Stimulated activated CD8-positive, alpha-beta memory T cell treated with anti-CD3 and anti-CD28 coated beads, Interleukin-12 subunit alpha, Interleukin-12 subunit beta, amount 100 ng/mL, for 4 hours (primary cell): ENCODE results near the gene SLC28A1.
"Not testable (repeated sequence)": the region's sequence is repeated elsewhere in the genome, so short reads cannot be mapped to it uniquely, and the experiment has no call there.

Source experiments
- DNase-seq: peaks from one replicate; pipeline ENCODE4 v3.0.0-alpha.2; 2020; ENCODE audit warnings: low read depth

SLC28A1 gene

DNA sequence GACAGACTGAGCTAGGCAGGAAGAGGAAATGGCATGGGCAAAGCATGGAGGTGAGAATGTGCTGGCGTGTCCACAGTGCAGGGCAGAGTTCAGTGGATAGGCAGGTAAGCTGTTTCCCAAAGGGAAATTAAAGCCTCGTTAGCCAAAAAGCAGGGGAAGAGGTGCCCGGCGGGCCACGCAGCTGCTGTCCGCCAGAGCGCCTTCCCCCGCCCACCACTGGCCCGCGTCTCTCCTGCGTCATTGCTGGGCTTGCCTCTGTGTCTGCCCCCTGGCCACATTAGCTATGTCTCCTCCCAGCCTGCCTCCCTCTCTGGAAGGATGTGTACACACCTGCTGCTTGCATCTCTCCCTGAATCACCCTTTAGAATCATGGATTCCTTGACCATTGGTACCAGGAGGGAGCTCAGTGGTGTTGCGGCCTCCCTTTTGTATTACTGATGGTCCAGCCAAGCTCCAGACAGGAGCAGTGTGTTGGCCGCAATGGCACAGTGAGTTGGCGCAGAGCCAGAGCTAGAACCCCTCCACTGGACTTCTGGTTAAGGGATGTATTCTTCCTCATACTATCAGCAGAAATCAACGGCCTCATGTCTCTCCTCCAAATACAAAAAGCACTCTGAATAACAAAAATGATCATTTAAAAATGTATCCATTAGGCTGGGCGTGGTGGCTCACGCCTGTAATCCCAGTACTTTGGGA is 26.6 kb downstream of the SLC28A1 start:
- no peak for DNase-seq

DNA sequence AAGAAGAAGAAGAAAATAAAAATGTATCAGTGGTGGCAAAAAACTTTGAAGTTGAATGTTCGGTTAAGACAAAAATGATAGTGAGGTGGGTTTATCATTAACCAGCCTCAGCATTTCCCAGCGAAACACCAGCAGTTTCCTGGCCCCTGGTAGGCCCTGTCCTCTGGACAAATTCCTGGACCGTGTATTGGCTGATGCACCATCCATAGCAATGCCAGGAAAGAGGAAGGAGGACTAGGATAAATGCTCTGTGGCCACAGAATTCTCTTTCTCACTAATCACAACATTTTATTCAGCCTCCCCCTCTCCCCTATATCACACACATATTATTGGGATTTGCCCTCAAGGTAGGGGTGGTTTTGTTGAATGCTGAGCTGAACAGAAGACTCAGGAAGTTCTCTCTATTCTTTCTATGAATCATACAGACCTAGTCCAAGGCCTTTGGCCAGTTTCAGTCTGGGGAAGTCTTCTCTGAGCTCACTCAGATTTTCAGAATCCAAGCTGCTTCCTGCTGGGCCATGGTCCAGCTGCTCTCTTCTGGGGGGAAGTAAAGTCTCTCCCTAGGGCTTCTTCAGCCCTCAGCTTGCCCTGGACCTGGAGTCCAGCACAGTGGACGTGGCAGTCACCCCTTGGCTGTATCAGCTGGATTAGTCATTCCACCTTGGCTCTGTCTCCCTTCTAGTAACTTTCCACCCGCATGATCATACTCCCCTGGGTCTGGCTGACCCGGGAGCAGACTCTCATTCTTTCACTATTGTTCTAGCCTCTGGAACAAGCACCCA is 27.6 kb downstream of the SLC28A1 start:
- no peak for DNase-seq

DNA sequence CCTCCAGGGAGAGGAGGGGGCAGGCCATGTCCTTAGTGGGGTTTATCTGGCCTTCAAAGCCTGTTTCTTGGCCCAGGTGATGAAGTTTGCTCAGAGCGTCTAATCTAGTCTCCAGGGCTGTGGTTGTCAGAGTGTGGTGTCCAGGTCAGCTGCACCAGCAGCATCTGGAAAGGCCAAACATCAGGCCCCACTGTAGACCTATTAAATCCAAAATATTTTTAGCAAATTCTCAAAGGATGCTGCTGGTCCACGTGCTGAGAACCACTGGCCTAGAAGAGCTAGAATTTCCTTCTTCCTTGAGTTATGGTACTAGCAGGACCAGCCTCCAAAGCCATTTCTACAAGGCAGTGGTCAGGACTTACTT is 28.9 kb downstream of the SLC28A1 start:
- DNase-seq, result no peak

DNA sequence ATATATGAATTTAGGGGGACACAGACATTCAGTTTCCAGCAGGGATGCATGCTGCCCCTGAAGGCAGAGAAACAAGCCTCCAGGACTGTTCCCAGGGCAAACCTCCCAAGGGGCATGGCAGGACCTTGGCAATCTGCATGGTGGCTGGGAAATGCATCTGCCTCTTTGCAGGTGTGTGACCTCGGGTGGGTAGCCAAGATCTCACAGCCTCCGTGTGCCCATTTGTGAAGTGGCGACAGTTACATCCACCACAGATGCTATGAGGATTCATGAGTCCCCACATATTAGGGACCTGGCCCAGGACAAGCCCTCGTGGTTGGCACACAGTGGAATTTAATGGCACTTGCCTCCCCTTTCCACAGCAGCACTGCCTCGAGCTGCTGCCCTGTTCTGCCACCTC is 29.9 kb downstream of the SLC28A1 start:
- no peak for DNase-seq

DNA sequence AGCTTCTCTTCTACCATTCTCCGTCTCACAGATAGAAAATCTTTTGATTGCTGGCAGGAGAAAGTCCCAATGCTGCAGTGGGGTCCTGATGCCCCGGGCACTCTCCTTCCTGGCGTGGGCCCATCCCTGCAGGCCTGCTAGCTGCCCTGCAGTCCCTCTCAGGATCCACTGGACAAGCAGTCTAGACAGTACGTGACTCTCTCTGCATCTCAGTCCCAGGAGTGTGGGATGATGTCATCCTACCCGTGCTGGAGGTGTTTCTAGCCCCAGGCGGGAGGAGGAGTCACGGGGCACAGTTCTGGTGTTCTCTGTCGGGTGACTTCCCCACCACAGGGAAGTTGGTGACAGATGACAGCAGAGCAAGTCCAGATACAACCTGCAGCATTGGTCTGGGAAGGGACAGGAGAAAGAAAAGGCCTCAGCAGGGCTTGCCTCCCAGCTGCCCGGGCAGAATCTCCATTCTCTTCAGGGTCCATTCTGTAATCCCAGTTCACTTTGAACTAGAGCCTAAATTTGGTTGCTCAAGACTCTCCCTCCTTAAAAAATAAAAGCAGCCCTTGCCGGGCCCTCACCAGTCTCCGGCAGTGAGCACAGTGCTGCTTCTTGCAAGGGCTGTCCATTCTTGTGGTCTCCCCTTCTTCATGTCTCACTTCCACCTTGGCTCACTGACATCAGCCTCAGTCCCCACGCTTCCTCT is 30.6 kb downstream of the SLC28A1 start:
- DNase-seq, result peak; percentile 9

DNA sequence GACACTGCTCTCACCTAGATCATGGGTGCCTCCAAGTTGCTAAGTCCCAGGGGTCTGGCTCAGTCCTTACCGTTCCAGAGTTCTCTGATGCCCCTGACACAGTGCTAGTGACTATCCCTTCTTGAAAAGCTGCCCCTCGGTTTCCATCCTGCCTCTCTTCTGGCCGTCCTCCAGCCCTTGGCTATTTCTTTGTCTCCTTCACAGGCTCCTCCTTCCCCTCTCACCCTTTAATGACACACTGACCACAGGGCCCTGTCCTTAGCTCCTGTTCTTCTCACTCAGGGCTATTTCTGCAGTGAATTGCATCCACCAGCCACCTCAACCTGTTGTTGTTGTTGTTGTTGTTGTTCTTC is 31.1 kb downstream of the SLC28A1 start:
- DNase-seq, result no peak

DNA sequence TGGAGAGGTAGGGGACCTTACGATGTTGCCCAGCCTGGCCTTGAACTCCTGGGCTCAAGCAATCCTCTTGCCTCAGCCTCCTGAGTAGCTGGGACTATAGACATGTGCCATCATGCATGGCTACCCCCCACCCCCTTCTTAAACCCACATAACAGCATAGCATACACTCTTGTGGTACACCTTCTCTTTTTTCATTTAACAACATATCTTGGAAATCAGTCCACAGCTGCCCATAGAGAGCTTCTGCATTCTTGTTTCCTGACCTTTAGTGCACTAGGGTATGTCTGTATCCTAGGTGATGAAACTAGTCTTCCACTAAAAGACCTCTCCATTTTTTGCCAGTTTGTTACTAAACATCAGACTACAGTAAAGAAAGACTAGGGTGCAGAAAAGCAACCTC is 33.0 kb downstream of the SLC28A1 start:
- DNase-seq, result no peak

DNA sequence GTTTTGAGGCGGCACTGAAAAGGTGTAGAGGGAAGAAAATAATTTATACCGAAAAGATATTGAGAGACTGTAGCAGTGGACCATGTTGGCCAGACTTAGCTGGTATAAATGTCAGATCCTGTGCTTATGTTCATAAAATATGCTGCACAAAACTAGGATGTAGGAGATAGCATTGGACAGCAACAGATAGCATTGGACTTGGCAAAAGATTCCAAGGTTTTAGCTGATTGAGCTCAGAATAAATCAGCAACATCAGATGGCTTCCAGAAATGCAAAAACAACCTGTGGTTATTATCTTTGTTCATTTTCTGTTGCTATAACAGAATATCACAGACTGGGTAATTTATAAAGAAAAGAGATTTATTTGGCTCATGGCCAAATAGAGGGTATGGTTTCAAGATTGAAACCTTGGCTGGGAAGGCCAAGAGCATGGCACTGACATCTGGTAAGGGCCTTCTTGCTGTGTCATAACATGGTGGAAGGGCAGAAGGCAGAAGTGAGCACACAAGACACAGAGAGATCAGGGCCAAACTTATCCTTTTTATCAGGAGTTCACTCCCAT is 34.7 kb downstream of the SLC28A1 start:
- DNase-seq, result no peak

DNA sequence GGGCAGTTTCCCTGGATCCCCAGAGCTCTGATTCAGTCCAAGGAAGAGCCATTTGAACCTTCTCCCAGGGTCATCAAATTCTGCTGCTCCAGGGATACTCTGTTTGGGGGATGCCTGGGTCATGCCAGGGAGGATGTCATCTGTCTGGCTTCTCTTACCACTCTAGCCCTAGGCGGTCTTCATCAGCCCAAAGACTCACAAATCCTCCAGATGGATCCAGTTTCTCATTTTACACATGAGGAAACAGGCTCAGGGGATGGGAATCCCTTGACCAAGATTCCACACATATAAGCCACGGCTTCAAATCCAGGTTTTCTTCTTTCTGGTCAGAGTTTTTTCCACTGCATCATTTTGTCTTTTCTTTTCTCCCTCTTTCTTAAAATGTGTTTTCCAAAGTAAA is 36.7 kb downstream of the SLC28A1 start:
- DNase-seq, result no peak

DNA sequence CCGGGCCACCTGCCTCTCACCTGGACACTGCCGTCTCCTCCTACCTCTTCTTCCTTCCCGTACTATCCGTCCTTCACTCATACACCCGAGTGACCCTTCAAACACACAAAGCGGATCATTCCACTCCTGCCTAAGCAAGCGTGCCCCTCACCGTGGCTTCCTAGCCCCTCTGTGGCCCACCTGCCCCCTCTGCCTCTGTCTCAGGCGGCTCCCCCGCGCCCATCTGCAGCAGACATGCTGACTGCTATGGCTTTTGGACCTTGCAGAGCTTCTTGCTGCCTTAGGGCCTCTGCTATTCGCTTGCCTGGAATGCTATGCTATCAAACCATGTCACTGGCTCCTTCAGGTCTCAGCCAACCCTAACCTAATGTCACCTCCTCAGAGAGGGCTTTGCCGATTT is 38.1 kb downstream of the SLC28A1 start:
- DNase-seq, result no peak

DNA sequence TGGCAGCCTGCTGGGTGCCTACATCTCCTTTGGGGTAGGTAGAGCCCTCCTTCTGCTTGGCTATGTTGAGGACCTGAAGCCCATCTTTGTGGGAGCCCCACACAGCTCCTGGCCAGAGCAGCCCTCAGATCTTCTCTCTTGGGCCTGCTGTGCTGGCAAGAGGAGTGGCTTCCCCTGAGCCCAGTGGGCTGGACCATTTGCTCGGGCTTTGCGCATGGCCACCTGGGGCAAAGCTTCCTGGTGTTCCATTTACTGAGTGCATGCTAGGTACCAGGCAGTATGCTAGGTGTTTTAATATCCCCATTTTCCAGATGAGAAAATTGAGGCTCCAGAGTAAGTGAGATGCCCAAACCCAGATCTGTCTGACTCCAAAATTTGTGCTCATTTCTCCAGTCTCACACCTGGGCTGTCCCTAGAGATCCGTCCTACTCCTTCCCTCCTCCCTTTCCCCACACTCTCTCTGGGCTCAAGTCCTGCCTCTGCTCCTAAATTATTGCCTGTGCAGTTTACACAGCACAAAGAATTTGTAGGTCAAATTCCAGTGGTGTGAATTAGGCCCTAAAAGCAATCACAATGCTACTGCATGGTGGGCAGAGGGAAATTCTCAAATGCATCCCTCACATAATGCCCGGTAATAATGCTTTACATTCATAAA is 39.7 kb downstream of the SLC28A1 start:
- DNase-seq, result no peak

DNA sequence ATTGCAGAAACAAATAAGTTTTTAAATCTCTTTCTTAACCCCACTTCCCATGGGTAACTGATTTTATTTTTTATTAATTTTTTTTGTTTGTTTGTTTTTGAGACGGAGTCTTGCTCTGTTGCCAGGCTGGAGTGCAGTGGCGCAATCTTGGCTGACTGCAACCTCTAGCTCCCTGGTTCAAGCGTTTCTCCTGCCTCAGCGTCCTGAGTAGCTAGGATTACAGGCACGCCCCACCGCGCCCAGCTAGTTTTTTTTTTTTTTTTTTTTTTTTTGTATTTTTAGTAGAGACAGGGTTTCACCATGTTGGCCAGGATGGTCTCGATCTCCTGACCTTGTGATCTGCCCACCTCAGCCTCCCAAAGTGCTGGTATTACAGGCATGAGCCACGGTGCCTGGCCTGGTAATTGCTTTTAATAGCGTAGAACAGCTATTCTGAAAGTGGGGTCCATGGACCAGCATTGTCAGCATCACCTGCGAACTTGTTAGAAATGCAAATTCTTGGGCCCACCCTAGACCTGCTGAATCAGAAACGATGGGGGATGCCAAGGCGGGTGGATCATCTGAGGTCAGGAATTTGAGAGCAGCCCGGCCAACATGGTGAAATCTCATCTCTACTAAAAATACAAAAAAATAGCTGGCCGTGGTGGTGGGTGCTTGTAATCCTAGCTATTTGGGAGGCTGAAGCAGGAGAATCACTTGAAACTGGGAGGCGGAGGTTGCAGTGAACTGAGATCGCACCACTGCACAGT is 40.5 kb downstream of the SLC28A1 start:
- not testable (repeated sequence) for DNase-seq

DNA sequence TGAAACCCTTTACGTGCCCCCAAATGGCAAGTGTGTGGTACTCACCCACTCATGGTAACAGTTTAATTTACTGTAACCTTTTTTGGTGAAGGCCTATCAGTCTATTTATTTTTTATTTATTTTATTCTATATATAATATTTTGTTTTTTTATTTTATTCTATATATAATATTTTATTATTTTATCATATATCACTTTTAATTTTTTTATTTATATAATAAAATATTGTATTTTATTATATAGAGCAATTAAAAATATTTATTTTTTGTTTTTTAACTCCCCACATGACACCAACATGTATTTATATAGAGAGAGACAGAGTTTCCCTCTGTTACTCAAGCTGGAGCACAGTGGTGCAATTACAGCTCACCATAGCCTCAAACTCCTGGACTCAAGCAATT is 41.4 kb downstream of the SLC28A1 start:
- no peak for DNase-seq

DNA sequence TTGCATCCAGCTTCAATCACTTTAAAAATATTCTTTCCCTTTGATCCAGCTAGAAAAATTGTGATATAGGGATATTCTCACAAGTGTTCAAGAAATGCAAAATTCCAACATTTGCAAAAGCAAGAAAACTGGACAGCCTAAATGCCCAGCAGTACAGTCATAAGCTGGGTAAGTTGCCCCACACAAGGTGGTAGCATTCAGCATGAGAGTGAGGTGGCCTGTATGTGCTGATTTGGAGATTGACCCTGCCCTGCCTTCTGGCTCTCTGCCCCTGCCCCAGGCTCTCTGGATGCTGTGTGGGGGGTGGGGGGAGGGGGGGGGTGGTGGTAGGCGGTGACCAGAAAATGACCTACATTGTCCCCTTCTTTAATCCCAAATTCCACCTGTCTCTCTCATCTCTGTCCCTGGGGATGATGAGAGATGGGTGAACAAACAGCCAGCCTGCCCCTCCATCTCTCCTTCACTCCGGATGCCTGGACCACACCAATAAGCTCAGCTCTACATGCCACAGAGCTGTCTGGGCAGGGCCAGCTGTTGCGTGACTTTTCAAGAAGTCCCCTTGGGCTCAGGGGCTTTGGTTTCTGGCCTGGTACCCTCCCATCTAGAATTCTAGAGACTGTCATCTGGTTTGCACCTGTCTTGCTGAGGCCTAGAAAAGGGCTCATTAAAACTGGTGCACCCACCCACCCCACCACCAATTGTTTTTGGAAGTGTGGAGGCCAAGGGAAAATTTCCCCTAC is 42.2 kb downstream of the SLC28A1 start:
- no peak for DNase-seq

DNA sequence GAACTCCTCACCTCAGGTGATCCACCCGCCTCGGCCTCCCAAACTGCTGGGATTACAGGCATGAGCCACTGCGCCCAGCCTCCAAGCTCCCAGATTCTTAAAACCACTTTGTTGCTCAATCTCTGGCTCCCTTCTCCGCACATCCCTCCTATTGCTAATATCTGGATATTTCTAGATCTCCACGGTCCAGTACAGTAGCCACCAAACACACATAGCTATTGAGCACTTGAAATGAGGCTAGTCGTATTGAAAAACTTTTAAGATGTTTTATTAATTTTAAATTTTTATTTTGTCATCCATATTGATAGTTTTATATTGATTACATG is 44.3 kb downstream of the SLC28A1 start:
- DNase-seq, result no peak

DNA sequence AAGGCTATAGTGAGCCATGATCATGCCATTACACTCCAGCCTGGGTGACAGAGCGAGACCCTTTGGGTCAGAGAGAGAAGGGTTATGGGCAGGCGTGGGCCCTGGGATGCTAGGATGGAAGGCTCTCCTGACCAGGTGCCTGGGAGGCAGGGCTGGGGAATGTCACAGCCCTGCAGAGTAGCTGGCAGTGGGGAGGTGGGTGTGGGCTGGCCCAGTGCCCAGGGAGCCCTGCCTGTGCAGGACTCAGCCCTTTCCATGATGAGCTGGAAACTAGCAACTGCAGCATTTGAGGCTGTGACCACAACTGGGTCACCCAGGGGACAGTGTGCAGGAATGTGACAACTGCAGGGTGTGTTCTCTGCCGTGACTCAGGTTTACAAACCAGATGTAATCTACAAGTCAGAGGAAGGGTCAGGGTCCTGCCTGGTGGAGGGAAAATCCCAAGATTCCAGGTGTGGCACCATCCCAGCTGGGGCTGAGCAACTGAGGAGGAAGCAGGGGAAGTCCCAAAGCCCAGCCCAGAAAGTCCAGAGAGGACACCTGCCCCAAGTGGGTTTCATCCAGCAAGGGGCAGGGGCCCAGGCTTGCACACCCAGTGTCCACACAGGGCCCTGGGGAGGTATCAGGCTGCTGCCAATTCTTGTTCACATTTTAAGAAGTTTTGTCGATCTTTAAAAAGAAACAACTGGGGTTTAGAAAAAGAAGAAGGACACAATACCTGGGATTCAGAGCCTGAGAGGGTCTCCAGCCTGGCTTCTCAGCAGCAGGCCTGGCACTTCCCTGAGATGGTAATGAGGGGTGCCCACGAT is 45.5 kb downstream of the SLC28A1 start:
- DNase-seq, result no peak

DNA sequence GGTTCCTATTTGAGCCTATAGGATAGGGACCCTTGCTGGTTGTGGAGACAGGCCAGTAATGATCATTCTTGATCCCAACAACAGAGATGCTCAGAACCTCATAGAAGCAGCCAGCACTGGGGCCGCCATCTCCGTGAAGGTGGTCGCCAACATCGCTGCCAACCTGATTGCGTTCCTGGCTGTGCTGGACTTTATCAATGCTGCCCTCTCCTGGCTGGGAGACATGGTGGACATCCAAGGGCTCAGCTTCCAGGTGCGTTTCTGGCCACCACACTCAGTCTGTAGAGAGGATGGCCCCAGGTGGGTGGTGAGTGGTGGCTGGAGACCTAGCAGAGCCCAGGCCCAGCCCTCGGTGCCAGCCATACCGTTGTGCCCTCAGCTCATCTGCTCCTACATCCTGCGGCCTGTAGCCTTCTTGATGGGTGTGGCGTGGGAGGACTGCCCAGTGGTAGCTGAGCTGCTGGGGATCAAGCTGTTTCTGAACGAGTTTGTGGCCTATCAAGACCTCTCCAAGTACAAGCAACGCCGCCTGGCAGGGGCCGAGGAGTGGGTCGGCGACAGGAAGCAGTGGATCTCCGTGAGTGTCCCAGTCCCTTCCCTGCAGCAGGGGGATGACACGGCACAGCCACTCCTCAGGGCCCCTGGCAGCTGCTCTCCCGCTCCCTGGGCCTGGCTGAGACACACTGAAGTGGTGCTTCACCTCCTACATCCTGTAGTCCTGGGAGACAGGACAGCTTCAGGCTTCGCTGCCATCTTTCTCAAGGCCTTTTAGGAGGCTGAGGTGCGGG is 50.7 kb downstream of the SLC28A1 start:
- no peak for DNase-seq

DNA sequence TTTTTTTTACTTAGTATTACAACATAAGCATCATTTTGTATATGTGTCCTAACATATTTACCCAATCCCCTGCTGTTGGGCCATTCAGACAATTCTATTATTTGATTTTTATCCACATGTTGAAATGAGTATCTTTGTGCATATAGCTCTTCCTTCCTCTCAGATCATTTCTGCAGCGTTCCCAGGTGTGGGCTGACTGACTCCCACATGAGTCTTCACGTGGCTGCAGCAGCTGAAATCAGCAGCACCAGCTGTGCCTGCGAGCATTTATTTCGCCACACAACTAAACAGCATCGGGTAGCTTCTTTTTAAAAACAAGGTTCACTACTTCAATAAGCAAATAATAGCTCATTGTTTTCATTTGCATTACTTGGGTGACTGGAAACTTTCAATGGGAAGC is 52.7 kb downstream of the SLC28A1 start:
- DNase-seq, result no peak

DNA sequence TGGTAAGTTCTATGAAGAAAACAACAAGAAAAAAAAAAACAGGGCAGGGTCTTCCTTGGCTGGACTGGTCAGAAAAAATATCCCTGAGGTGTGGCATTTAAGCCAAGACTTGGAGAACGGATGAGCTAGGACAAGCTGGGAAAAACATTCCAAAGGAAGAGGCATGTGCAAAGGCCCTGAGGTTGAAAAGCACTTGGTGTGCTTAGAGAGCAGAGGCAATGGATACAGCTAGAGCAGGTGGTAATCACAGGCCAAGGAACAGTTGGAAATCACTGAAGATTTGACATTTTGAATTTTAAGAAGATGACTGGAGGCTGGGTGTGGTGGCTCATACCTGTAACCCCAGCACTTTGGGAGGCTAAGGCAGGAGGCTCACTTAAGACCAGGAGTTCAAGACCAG is 54.3 kb downstream of the SLC28A1 start:
- DNase-seq, result no peak

DNA sequence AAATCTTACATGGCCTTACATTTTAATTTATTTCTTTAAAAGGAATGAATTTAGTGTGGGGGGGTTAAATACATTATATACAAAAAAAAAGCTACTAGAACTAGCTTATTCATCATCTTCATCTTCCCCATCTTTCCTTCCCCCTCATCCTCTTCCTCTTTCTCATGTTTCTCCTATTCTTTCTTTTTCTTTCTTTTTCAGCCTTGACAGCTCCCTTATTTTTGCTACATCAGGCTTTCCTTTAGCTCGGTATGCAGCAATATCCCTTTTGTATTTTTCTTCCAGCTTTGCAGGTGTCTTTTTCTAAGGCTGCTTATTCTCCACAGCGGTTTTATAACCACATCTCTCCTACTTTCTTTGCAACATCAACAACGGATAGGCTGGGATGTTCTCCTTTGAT is 55.9 kb downstream of the SLC28A1 start:
- DNase-seq, result no peak
